Urinary bladder (tissue), 4 donors: ENCODE measurements around the gene MDH2. TPM values are rescaled to one million over a fixed set of nuclear protein-coding genes. Genes with fewer than 3 reads are reported as not detected.
"Not testable (repeated sequence)": the region's sequence is repeated elsewhere in the genome, so short reads cannot be mapped to it uniquely, and the experiment has no call there.

Experiments
- DNase-seq: peaks from one replicate; pipeline ENCODE4 v3.0.0-alpha.2; 2015; ENCODE audit errors: extremely low spot score
- H3K27ac ChIP-seq: one replicate; pipeline ENCODE4 v1.5.1; 2013; ENCODE audit warnings: low read depth, mild to moderate bottlenecking, moderate library complexity
- H3K36me3 ChIP-seq: one replicate; pipeline ENCODE4 v1.6.1; 2013; ENCODE audit warnings: mild to moderate bottlenecking, moderate library complexity; ENCODE audit not compliant: insufficient read depth
- H3K4me1 ChIP-seq: one replicate; pipeline ENCODE4 v1.6.1; 2013; ENCODE audit warnings: mild to moderate bottlenecking, moderate library complexity; ENCODE audit not compliant: insufficient read depth
- H3K4me3 ChIP-seq: one replicate; pipeline ENCODE4 v1.5.1; 2013; ENCODE audit warnings: low read depth, low read length
- WGBS: extraction: QIAGEN DNeasy Blood & Tissue Kit; methylation state at CpG from one replicate; pipeline ENCODE4 v1.1.7; 2013; 5-methylcytosine and 5-hydroxymethylcytosine counted together
- polyA plus RNA-seq: library from polyadenylated mRNA; stranded (reverse); fragments of 200-250 nt; gene quantifications from one replicate; pipeline ENCODE4 v1.2.3, GENCODE V29; 2013
- total RNA-seq: library from RNA; depleted of rRNA; stranded (reverse); fragments of >200 nt; gene quantifications from one replicate; pipeline ENCODE4 v1.2.3, GENCODE V29; 2014
- donor health status: healthy with polysubstance abuse.
- donor health status: healthy.

MDH2 gene
- total RNA-seq (29.6 TPM), polyA plus RNA-seq (145 TPM)

GRCh38 chr7:76047811-76048667 is at the start of gene MDH2, which contains the start of gene STYXL1:
TSS of gene MDH2 (plus strand) at chr7:76048106. CDS start at chr7:76048161, 55 bp downstream.
TSS of gene STYXL1 (minus strand) at chr7:76048000. CDS start at chr7:76030523, 17,477 bp downstream.
- H3K27ac ChIP-seq, result peak within 1 kb of the TSS; percentile 85
- peak within 1 kb of the TSS; percentile 86 for H3K4me3 ChIP-seq
- peaks cover 2% of the 10 kb centered on the region for H3K4me1 ChIP-seq
- DNase-seq, result peak; percentile 79
- H3K36me3 ChIP-seq, result no peaks in the 10 kb centered on the region
- under 1% methylated on average over 58 of the region's 58 CpGs for WGBS

- Histone ChIP-seq H3K27ac (no peak overlapping the region), H3K4me3 (no peak overlapping the region), H3K4me1 (no peaks in the 10 kb centered on the region), H3K36me3 (peaks cover 2% of the 10 kb centered on the region)
- no peak for DNase-seq
- WGBS, result 95% methylated on average over 11 of the region's 11 CpGs
Observed at GRCh38 chr7:76000566-76000965, 47.3 kb upstream of the MDH2 start.

- H3K4me3 ChIP-seq, result no peak overlapping the region
- no peak for DNase-seq
- H3K36me3 ChIP-seq, result peaks cover 2% of the 10 kb centered on the region
- no peaks in the 10 kb centered on the region for H3K4me1 ChIP-seq
- no peak overlapping the region for H3K27ac ChIP-seq
- WGBS, result 94% methylated on average over 6 of the region's 6 CpGs
Observed at GRCh38 chr7:76002139-76002538, 45.8 kb upstream of the MDH2 start.

- Histone ChIP-seq H3K4me3 (no peak overlapping the region), H3K4me1 (no peaks in the 10 kb centered on the region), H3K36me3 (peaks cover 2% of the 10 kb centered on the region), H3K27ac (no peak overlapping the region)
- DNase-seq, result no peak
- WGBS, result 96% methylated on average over 3 of the region's 3 CpGs
Observed at GRCh38 chr7:76002822-76003221, 45.1 kb upstream of the MDH2 start.

GRCh38 chr7:76003351-76003750 is 44.6 kb upstream of the MDH2 start:
- Histone ChIP-seq H3K36me3 (peaks cover 2% of the 10 kb centered on the region), H3K27ac (no peak overlapping the region), H3K4me3 (no peak overlapping the region), H3K4me1 (no peaks in the 10 kb centered on the region)
- 95% methylated on average over 10 of the region's 10 CpGs for WGBS
- DNase-seq, result no peak

GRCh38 chr7:76005004-76005403 is 42.9 kb upstream of the MDH2 start:
- H3K4me3 ChIP-seq, H3K4me1 ChIP-seq, H3K36me3 ChIP-seq, DNase-seq, H3K27ac ChIP-seq: not testable (repeated sequence)
- WGBS, result 81% methylated on average over 4 of the region's 4 CpGs

- DNase-seq, result no peak
- H3K27ac ChIP-seq, result no peak overlapping the region
- no peaks in the 10 kb centered on the region for H3K4me1 ChIP-seq
- WGBS, result 74% methylated on average over 8 of the region's 8 CpGs
- H3K4me3 ChIP-seq, result no peak overlapping the region
- H3K36me3 ChIP-seq, result peaks cover 2% of the 10 kb centered on the region
Observed at GRCh38 chr7:76008156-76008687, 39.7 kb upstream of the MDH2 start.

- H3K36me3 ChIP-seq, result peaks cover 2% of the 10 kb centered on the region
- WGBS, result 49% methylated on average over 11 of the region's 11 CpGs
- no peaks in the 10 kb centered on the region for H3K4me1 ChIP-seq
- H3K27ac ChIP-seq, result no peak overlapping the region
- no peak overlapping the region for H3K4me3 ChIP-seq
- no peak for DNase-seq
Observed at GRCh38 chr7:76009672-76010600, 38.0 kb upstream of the MDH2 start.

- Histone ChIP-seq H3K4me3 (no peak overlapping the region), H3K36me3 (no peaks in the 10 kb centered on the region), H3K4me1 (no peaks in the 10 kb centered on the region), H3K27ac (no peak overlapping the region)
- no peak for DNase-seq
- WGBS, result 23% methylated on average over 8 of the region's 8 CpGs
Observed at GRCh38 chr7:76011442-76011861, 36.5 kb upstream of the MDH2 start.

GRCh38 chr7:76016191-76016947 is 31.5 kb upstream of the MDH2 start:
- H3K36me3 ChIP-seq, result no peaks in the 10 kb centered on the region
- DNase-seq, result no peak
- H3K4me1 ChIP-seq, result no peaks in the 10 kb centered on the region
- 91% methylated on average over 13 of the region's 13 CpGs for WGBS
- H3K27ac ChIP-seq, result no peak overlapping the region
- no peak overlapping the region for H3K4me3 ChIP-seq

- not testable (repeated sequence) for H3K27ac ChIP-seq, DNase-seq, H3K4me3 ChIP-seq, H3K4me1 ChIP-seq, H3K36me3 ChIP-seq
- WGBS, result 97% methylated on average over 4 of the region's 4 CpGs
Observed at GRCh38 chr7:76018520-76018919, 29.4 kb upstream of the MDH2 start.

- Histone ChIP-seq H3K4me3 (no peak overlapping the region), H3K4me1 (no peaks in the 10 kb centered on the region), H3K27ac (no peak overlapping the region), H3K36me3 (no peaks in the 10 kb centered on the region)
- 45% methylated on average over 6 of the region's 6 CpGs for WGBS
- no peak for DNase-seq
Observed at GRCh38 chr7:76020031-76020714, 27.7 kb upstream of the MDH2 start.
